GM21528 (cell line): ENCODE results near the gene MAP1S.

Source experiments
- ATAC-seq: cut with Tn5 transposase; IDR thresholded peaks from one replicate; pipeline ENCODE4 v1.9.1; 2021; ENCODE audit warnings: mild to moderate bottlenecking, moderate library complexity; ENCODE audit not compliant: unreplicated experiment, low FRiP score

MAP1S gene

GRCh38 chr19:17688853-17689595, 30.3 kb upstream of the MAP1S start:
- no peak for ATAC-seq

DNA sequence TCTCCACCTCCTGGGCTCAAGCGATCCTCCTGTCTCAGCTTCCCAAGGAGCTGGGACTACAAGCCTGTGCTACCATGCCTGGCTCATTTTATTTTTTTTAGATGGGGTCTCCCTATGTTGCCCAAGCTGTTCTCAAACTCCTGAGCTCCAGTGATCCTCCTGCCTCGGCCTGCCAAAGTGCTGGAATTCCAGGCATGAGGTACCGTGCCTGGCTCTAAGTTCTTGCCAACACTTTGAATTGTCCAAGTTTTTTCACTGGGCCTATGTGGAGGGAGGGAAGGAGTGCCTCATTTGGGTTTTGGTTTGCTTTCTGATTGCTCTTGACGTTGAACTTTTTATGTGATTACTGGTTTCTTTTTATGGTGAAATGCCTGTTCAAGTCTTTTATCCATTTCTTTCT, 26.7 kb upstream of the MAP1S start:
- ATAC-seq = no peak

GRCh38 chr19:17695198-17695597, 24.1 kb upstream of the MAP1S start:
- no peak for ATAC-seq

DNA sequence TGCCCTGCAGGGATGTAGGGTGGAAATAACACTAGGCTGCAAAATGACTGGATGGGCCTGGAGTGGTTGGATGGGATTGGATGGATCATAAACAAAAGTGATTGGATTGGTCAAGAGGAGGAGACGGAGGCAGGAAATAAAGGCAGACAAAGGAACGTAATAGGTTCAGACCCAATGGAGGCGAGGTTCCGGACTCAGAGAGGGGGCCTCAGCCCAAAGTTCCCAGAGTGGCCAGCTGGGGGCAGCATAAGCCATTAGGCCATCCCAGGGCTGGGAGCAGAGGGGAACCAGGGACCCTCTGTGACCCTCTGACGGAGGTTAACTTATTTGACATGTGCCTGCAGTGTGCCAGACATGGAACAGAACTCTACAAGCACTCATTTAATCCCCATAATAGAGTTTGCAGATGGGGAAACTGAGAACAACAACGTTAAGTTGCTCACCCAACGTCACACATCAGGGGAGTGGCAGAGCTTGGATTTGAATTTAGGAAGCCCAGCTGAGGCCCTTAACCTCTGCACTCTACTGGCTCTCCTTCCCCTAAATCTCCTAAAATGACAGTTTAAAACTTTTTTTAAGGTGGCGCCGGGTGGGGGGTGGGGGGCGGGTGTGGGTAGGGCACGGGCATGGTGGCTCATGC, 15.3 kb upstream of the MAP1S start:
- no peak for ATAC-seq

DNA sequence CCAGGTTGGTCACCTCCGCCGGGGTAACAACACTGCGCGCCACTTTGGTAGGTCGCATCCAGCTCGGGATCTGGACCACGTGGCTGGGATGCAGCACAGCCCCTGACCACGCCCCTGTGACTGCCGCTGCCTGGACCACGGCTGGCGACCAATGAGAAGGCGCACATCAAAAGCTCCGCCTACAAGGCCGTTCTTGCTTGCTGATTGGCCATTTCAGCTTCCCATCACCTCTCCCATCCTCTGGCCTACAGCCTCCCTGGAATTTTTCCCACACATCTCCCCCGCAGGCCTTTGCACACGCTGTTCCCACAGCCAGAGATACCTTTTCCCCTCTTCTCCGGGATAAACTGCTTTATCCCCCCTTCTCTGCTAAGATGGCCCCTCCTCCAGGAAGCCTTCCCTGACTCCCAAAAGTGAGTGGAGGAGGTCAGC, 12.5 kb upstream of the MAP1S start:
- ATAC-seq = no peak

GRCh38 chr19:17711851-17712250, 7.4 kb upstream of the MAP1S start:
- no peak for ATAC-seq

DNA sequence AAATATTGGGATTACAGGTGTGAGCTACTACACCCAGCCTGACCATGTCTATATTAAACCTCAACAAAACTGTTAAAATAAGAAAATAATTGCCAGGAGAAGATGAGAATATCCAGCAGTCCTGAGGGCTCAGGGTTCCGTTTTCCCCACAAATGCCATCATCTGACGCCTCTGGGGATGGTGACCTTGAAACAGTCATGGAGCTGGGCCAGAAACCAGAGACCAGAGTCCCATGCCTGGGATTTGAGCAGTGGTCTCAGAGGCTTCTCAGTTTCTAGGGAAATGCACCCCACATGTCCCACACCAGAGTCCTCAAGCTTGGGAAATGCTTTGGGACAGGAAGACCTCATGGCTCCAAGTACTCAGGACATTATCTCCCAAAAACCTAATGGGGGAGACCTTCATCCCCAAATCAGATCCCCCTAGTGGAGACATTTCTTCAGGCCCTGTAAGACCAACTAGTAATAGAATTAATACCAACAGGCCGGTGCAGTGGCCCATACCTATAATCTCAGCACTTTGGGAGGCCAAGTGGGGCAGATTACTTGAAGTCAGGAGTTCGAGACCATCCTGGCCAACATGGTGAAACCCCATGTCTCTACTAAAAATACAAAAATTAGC, 2.9 kb upstream of the MAP1S start:
- no peak for ATAC-seq

- ATAC-seq = no peak
Observed at GRCh38 chr19:17718550-17718946, 732 bp upstream of the MAP1S start.

DNA sequence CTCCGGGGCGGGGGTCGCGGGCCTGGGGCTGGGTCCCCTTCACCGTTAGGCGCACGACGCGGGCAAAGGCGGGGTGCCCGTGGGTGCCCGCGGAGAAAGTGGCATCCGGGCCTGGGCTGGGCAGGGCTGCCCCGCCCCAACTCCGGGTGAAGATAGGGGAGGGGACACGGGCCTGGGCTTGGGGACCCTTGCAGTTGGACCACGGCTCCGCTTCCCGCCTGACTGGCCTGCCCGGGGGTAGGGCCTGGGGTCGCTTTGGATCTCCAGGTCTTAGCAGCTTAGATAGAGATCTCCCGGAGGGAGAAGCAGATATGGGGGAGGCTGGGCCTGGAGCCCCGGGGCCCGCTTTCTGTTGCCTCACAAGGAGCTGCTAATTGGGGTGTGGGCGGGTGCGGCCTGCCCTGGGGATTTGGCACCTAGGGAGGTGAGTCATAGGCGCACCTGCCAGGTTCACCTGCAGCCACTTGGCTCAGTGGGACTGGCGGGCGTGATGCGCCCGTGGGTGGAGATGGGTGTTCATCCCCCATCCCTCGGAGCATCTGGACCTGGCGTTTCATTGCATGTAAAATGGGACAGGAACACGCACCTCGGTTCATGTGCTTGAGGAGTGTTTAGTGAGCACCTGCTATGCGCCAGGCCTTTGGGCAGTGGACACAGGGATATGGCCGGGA, 585 bp downstream of the MAP1S start:
- peak; percentile 35 for ATAC-seq

- no peak for ATAC-seq
Observed at GRCh38 chr19:17720440-17720839, 1.2 kb downstream of the MAP1S start.

GRCh38 chr19:17721111-17721628, 1.9 kb downstream of the MAP1S start:
- ATAC-seq = no peak

GRCh38 chr19:17721821-17722220, 2.5 kb downstream of the MAP1S start:
- no peak for ATAC-seq

- ATAC-seq = no peak
Observed at GRCh38 chr19:17722655-17723240, 3.5 kb downstream of the MAP1S start.

- no peak for ATAC-seq
Observed at GRCh38 chr19:17724655-17725054, 5.4 kb downstream of the MAP1S start.

DNA sequence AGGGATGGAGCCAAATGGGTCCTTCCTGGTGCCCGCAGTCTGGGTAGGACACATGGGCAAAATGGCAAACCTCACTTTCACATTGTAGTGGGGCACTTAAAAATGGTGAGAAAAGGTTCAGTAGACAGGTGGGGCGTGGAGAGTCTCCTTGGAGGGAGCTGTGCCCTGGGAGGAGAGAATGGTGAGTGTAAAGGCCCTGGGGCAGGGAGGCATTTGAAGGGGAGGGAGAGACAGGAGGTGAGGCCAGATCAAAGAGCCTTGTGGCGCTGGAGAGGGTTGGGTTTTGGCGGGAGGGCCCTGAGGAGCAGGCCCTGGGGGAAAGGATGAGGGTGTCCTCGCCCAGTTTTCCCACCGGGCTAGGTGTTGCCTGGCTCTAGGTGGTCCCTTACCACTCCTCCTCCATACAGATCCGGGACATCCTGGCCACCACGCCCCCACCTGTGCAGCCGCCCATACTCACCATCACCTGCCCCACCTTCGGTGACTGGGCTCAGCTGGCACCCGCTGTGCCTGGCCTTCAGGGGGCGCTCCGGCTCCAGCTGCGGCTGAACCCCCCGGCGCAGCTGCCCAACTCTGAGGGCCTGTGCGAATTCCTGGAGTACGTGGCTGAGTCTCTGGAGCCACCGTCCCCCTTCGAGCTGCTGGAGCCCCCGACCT, 6.3 kb downstream of the MAP1S start:
- no peak for ATAC-seq

- no peak for ATAC-seq
Observed at GRCh38 chr19:17726136-17726741, 7.0 kb downstream of the MAP1S start.

GRCh38 chr19:17726964-17727773, 7.9 kb downstream of the MAP1S start:
- no peak for ATAC-seq

DNA sequence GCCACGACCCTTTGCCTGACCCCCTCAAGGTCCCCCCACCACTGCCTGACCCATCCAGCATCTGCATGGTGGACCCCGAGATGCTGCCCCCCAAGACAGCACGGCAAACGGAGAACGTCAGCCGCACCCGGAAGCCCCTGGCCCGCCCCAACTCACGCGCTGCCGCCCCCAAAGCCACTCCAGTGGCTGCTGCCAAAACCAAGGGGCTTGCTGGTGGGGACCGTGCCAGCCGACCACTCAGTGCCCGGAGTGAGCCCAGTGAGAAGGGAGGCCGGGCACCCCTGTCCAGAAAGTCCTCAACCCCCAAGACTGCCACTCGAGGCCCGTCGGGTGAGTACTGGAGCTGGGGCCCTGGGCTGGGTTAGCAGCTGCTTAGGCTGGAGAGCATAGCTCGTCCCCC, 8.6 kb downstream of the MAP1S start:
- no peak for ATAC-seq

DNA sequence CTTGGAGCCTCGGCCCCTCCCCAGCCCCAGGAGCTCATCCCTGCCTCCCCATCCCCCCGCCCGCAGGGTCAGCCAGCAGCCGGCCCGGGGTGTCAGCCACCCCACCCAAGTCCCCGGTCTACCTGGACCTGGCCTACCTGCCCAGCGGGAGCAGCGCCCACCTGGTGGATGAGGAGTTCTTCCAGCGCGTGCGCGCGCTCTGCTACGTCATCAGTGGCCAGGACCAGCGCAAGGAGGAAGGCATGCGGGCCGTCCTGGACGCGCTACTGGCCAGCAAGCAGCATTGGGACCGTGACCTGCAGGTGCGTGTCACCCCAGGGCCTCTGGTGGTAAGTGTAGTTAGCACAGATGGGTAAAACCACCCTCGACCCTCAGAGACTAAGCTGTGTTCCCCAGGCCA, 13.8 kb downstream of the MAP1S start:
- no peak for ATAC-seq
